Subcutaneous abdominal adipose tissue (tissue), 5 donors: ENCODE results near the gene BTBD7.
A peak's percentile ranks its signal among the peaks of the same experiment; 100 is the strongest.

Source experiments
- H3K27ac ChIP-seq: one replicate; pipeline ENCODE4 v1.7.0; 2013; ENCODE audit warnings: low read depth, mild to moderate bottlenecking, inconsistent platforms, low read length, moderate library complexity
- H3K27me3 ChIP-seq, 5 donors: one replicate each; pipeline ENCODE4 v1.7.0; 2013; ENCODE audit warnings: low read length in 5 of 5, inconsistent platforms in 1 of 5; ENCODE audit not compliant: control insufficient read depth in 5 of 5, insufficient read depth in 4 of 5
- H3K36me3 ChIP-seq, 5 donors: one replicate each; pipeline ENCODE4 v1.7.0; 2013; ENCODE audit warnings: low read length in 5 of 5; ENCODE audit not compliant: control insufficient read depth in 5 of 5, insufficient read depth in 5 of 5
- H3K4me1 ChIP-seq, 5 donors: one replicate each; pipeline ENCODE4 v1.7.0; 2013; ENCODE audit warnings: low read length in 5 of 5, mild to moderate bottlenecking in 3 of 5, moderate library complexity in 1 of 5; ENCODE audit not compliant: control insufficient read depth in 5 of 5, insufficient read depth in 5 of 5
- H3K4me3 ChIP-seq, 5 donors: one replicate each; pipeline ENCODE4 v1.7.0; 2013; ENCODE audit warnings: low read length in 5 of 5, low read depth in 1 of 5
- H3K9ac ChIP-seq, 5 donors: one replicate each; pipeline ENCODE4 v1.7.0; 2013; ENCODE audit warnings: low read length in 5 of 5, mild to moderate bottlenecking in 4 of 5, moderate library complexity in 3 of 5
- H3K9me3 ChIP-seq, 5 donors: one replicate each; pipeline ENCODE4 v1.7.0; 2013; ENCODE audit warnings: low read length in 5 of 5; ENCODE audit not compliant: control insufficient read depth in 5 of 5
- donor health status: healthy.
- donor health status: healthy.
- donor health status: healthy.
- donor health status: healthy.
- donor health status: healthy.

BTBD7 gene

DNA sequence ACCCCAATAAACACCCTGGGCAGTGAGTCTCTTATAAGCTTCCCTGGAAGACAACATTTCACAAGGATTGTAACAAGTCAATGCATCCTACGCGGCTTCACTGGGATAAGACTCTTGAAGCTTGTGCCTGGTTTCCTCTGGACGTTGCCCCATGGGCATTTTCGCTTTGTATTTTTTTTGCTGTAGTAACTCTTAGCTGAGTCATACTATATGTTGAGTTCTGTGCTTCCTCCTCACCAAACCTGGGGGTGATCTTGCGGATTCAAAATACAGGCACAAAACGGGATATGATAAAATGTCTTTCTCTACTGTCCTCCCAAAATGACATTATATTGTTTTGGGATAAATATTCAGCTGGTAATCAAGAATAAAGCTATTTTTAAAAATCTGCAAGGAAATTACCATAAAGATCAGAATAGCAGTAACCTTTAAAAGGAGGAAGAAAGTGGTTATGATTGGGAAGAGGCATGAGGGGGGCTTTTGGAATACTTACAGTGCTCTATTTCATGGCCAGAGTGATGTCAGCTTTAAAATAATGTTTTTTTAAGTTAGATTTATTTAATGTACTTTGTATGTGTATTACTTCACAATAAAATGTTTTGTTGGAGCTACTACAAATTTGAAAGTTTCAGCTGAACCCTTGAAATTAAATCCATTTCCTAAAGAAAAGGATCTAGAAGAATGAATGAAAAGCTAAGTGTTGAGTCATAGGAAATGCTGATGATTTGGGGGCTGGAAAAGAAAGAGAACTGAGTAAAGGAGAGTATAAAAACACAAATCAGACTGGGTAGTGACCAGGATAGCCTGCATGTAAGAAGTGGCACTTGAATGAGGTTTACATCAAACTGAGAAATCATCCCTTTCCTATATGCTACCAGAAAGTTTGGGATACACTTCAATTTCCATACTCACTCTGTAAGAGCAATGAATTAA is 14.7 kb downstream of the BTBD7 start:
- H3K27ac ChIP-seq = no peak overlapping the region
- H3K36me3 ChIP-seq = no peaks in the 10 kb centered on the region
- H3K4me1 ChIP-seq = peaks cover 0 to 19% (median 16%) of the 10 kb centered on the region in 5 donors
- H3K9ac ChIP-seq = no peak overlapping the region
- H3K4me3 ChIP-seq = no peak overlapping the region
- H3K9me3 ChIP-seq = no peaks in the 10 kb centered on the region
- H3K27me3 ChIP-seq = no peaks in the 10 kb centered on the region

DNA sequence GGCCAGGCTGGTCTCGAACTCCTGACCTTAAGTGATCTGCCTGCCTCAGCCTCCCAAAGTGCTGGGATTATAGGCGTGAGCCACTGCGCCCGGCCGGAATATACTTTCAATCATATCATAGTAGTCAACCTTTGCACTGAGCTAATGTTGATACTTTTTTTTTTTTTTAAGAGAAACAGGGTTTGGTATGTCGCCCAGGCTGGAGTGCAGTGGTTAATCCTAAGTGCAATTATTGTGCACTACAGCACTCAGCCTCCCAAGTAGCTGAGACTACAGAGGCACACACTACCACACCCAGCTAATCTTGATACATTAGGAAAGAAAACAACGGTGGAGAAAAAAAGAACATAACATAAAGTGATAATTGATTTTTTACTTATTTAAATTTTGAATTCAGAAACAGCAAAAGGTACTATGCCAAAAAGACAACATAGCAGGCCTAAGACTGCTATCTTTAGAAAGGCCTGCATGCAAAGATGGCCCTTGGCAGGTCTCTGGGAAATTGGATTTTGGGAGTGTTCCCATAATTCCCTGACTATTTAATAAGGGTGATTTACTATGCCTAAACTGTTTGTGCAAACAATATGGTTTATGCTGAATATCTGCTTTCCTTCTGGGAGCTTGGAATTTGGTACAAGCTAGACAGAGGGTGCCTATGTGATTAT is 15.5 kb downstream of the BTBD7 start:
- Histone ChIP-seq H3K27ac (no peak overlapping the region), H3K4me3 (no peak overlapping the region), H3K9ac (no peak overlapping the region)

GRCh38 chr14:93316716-93317115 is 16.1 kb downstream of the BTBD7 start:
- H3K4me1 ChIP-seq = peaks cover 0 to 20% (median 19%) of the 10 kb centered on the region in 5 donors
- H3K27ac ChIP-seq = no peak overlapping the region
- H3K9me3 ChIP-seq = no peaks in the 10 kb centered on the region
- no peaks in the 10 kb centered on the region for H3K36me3 ChIP-seq
- no peak overlapping the region for H3K9ac ChIP-seq
- H3K27me3 ChIP-seq = no peaks in the 10 kb centered on the region
- H3K4me3 ChIP-seq = no peak overlapping the region

More for the DNA sequence above, 15.5 kb downstream of the BTBD7 start:
- H3K36me3 ChIP-seq = no peaks in the 10 kb centered on the region
- H3K4me1 ChIP-seq = peaks cover 0 to 20% (median 19%) of the 10 kb centered on the region in 5 donors
- H3K27me3 ChIP-seq = no peaks in the 10 kb centered on the region
- H3K9me3 ChIP-seq = no peaks in the 10 kb centered on the region

- H3K9me3 ChIP-seq = no peaks in the 10 kb centered on the region
- no peak overlapping the region for H3K9ac ChIP-seq
- peaks cover 0 to 24% (median 19%) of the 10 kb centered on the region in 5 donors for H3K4me1 ChIP-seq
- no peak overlapping the region for H3K27ac ChIP-seq
- H3K27me3 ChIP-seq = no peaks in the 10 kb centered on the region
- H3K4me3 ChIP-seq = no peak overlapping the region
- no peaks in the 10 kb centered on the region for H3K36me3 ChIP-seq
These were observed 17.3 kb downstream of the BTBD7 start for GRCh38 chr14:93315575-93315974.

GRCh38 chr14:93311082-93311481 is 21.8 kb downstream of the BTBD7 start:
- Histone ChIP-seq H3K36me3 (no peaks in the 10 kb centered on the region), H3K27ac (no peak overlapping the region), H3K27me3 (no peaks in the 10 kb centered on the region), H3K9me3 (no peaks in the 10 kb centered on the region), H3K4me1 (peaks cover 0 to 22% (median 17%) of the 10 kb centered on the region in 5 donors), H3K9ac (no peak overlapping the region), H3K4me3 (no peak overlapping the region)

GRCh38 chr14:93309427-93309966 is 23.3 kb downstream of the BTBD7 start:
- H3K4me1 ChIP-seq = peaks cover 0 to 25% (median 17%) of the 10 kb centered on the region in 5 donors
- no peaks in the 10 kb centered on the region for H3K9me3 ChIP-seq
- no peak overlapping the region for H3K27ac ChIP-seq
- no peaks in the 10 kb centered on the region for H3K27me3 ChIP-seq
- H3K4me3 ChIP-seq = no peak overlapping the region
- H3K9ac ChIP-seq = no peak overlapping the region
- H3K36me3 ChIP-seq = no peaks in the 10 kb centered on the region

DNA sequence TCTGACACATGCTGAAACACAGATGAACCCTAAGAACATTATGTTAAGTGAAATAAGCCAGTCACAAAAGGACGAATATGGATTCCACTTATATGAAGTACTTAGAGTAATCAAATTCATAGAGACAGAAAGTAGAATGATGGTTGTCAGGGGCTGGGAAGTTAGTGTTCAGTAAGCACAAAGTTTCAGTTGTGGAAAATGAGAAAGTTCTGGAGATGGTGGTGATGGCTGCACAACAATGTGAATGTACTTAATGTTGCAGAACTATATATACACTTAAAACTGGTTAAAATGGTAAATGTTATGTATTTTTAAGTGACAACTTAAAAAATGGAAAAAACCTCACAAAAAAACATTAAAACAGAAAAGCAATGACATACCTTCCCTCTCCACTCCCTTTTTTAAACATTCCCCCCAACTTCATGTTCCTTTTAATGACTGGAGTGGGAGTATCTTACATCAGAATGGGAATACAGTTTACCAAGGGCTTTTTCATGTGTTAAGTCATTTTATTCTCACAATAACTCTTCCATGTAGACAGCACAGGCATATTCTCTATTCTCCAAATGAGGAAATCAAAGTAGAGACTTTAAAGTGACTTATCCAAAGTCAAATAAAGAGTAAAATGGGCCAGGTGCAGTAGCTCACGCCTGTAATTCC is 24.0 kb downstream of the BTBD7 start:
- Histone ChIP-seq H3K36me3 (no peaks in the 10 kb centered on the region), H3K27ac (no peak overlapping the region), H3K4me3 (no peak overlapping the region), H3K4me1 (peaks cover 0 to 28% (median 22%) of the 10 kb centered on the region in 5 donors), H3K9me3 (no peaks in the 10 kb centered on the region), H3K9ac (no peak overlapping the region), H3K27me3 (no peaks in the 10 kb centered on the region)

GRCh38 chr14:93306812-93307211 is 26.0 kb downstream of the BTBD7 start:
- no peaks in the 10 kb centered on the region for H3K27me3 ChIP-seq

DNA sequence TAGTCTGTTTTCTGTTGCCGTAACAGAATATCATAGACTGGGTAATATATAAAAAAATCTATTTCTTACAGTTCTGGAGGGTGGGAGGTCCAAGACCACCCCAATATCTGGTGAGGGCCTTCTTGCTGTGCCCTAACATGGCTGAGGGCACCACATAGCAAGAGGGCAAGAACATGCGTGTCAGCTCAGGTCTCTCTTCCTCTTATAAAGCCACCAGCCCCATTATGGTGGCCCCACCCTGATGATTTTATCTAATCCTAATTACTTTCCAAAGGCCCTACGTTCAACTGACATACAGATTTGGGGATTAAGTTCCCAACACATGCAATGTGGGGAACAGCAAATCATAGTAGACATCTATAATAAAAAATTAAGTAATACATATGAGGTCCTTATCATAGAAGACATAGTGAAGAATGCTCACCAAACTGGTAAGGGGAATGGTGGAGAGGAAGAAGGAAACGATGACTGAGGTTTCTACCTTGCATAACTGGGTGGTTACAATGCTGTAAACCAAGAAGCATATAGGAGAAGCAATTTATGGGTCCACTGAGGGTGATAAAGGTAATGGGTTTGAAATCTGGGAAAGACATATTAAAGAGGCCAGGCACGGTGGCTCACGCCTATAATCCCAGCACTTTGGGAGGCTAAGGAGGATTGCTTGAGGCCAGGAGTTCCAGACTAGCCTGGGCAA is 27.0 kb downstream of the BTBD7 start:
- Histone ChIP-seq H3K36me3 (no peaks in the 10 kb centered on the region), H3K27me3 (no peaks in the 10 kb centered on the region), H3K9me3 (no peaks in the 10 kb centered on the region), H3K27ac (no peak overlapping the region), H3K9ac (no peak overlapping the region), H3K4me3 (no peak overlapping the region), H3K4me1 (peaks cover 0 to 31% (median 28%) of the 10 kb centered on the region in 5 donors)

More at GRCh38 chr14:93306812-93307211, 26.0 kb downstream of the BTBD7 start:
- H3K9ac ChIP-seq = peak overlapping the region in 1 of 5 donors; percentile 10
- no peak overlapping the region for H3K4me3 ChIP-seq
- peaks cover 0 to 30% (median 27%) of the 10 kb centered on the region in 5 donors for H3K4me1 ChIP-seq
- H3K9me3 ChIP-seq = no peaks in the 10 kb centered on the region
- no peaks in the 10 kb centered on the region for H3K36me3 ChIP-seq
- no peak overlapping the region for H3K27ac ChIP-seq
